GM21737 (cell line): ENCODE measurements around the gene HAP1.
"Not testable (repeated sequence)": the region's sequence is repeated elsewhere in the genome, so short reads cannot be mapped to it uniquely, and the experiment has no call there.

Source experiments
- ATAC-seq: cut with Tn5 transposase; IDR thresholded peaks from one replicate; pipeline ENCODE4 v1.9.1; 2021; ENCODE audit warnings: mild to moderate bottlenecking, moderate library complexity; ENCODE audit not compliant: unreplicated experiment

Gene HAP1

DNA sequence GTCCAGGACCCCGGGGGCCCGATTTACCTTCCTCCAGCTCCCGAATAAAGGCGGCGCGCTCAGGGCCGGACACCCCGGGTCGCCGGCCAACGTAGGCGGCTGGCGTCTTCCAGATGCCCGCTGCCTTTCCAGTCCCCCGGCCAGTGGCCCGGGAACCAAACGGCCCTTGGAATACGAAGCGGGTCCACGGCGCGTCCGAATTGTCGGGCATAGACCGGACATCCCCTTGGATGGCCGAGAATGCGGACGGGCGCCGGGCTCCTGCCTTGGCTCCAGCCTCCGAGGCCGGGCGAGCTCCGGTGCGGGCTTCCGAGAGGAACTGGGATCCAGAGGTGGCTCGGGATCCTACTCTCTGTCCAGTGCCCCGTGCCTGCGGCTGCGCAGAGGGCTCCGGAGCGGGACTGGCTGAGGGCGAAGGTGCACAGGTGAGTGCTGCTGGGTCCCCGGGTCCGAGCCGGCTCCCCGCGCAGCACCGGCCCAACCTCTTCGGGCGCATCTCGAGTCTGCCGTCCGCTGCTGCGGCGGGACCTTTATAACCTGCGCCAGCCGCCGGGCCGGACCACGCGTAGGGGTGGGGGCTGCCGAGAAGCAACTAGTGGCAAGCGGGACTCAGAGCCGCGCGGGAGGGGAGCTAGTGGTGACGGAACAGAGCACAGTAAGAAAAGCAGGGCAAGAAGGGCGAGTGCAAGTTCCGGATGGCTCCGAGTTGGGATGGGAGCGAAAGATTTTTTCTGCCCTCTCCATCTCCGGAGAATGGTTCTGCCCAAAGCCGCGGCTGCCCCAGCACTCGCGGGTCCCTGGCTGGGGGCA, at the start of gene HAP1:
Gene HAP1, minus strand, starts transcription at position 505 of the 810 bp plus-strand sequence. Its CDS starts 9 bp downstream, at position 496.
- ATAC-seq = no peak

DNA sequence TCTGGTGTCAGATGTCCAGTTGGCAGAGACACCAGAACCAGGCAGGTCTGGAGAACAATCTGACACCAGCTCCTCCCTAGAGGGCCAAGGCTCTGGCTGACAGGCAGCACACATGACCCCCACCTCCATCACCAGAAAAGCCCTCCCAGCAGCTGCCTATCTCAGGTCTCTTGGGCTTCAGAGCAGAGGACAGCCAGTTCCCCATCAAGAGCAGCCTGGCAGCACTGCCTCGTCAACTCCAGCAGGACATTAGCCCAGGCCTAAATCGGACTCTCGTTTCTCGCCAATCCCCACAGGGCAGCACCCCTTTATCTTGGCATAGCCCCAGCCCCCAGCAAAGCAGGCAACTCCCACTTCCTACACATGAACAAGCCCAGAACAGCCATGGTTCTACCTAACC, 47.7 kb upstream of the HAP1 start:
- ATAC-seq = no peak

DNA sequence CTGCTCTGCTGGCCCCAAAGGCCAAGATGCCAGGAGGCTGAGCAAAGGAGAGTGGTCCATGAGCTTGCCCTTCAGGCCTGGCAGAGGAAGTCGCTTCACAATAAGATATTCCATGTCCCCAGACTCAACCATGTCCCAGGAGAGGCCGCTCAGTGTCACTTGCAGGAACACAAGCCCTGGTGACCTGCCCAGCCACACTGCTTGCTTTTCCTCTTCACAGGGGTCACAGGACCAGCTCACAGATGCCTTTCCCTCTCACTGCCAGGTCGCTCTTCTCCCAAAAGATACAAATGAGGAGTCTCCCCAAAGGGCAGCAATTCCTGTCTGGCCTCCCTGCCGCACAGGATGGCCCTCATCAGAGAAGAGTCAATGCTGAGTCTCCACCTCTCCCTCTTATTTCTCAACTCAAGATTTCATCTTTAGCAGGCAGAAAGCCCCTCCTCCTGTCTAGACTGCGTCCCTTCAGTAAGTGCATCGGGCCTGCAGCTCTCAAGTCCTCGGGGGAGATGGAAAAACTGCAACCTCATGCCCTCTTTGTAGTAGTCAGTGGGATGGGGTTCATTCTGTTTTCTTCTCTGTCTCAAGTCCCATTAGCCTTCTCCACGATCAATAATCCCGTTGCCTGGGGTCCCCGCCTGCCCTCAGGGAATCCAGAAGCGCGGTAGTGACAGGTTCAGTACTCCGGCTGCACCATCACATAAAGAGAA, 47.1 kb upstream of the HAP1 start:
- ATAC-seq = no peak

GRCh38 chr17:41779954-41780353, 45.5 kb upstream of the HAP1 start:
- no peak for ATAC-seq

DNA sequence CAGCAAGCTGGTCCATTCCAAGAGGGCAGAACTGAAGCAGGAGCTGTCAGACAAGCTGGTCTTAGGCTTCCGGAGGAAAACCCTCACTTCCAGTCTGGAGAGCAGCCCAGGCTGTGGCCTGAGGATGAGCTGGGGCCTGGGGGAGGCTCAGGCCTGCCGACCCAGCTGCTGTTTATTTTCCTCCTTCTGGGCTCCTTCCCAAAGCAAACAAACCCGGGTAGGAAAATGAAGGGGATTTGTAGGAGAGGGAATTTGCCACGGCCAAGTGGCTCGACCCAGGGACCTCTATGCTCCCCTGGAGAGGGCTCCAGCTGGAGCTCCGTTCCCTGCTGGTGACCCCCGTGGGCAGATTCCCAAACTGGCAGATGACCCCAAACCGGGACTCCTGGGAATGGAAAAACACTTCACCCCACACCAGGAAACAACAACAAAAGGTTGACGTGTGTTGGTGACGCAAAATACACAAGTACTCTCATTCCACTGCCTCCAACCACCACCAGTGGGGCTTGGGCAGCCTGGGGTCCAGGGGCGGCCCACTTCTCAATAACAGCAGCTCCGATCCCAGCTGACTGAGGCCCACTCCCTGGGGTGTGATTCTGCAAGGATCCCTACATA, 43.2 kb upstream of the HAP1 start:
- no peak for ATAC-seq

DNA sequence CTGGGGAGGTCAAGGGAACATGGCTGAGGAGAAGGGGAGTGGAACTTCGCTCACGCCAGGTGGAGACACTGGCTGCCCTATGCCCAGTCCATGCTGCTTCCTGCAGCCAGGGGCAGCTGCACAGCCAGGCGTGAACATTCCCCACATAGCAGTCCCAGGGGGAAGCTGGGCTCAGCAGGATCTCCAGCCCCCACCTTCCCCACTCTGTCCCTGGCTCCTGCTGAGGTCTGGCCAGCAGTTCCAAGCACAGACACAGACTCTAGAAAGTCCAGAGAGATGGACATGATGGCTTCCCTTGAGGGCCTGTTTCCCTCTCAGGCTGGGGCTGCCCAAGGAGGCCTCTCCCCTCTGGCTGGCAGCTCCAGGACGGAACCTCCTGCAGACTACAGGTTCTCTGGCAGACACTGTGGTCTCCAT, 42.7 kb upstream of the HAP1 start:
- no peak for ATAC-seq

DNA sequence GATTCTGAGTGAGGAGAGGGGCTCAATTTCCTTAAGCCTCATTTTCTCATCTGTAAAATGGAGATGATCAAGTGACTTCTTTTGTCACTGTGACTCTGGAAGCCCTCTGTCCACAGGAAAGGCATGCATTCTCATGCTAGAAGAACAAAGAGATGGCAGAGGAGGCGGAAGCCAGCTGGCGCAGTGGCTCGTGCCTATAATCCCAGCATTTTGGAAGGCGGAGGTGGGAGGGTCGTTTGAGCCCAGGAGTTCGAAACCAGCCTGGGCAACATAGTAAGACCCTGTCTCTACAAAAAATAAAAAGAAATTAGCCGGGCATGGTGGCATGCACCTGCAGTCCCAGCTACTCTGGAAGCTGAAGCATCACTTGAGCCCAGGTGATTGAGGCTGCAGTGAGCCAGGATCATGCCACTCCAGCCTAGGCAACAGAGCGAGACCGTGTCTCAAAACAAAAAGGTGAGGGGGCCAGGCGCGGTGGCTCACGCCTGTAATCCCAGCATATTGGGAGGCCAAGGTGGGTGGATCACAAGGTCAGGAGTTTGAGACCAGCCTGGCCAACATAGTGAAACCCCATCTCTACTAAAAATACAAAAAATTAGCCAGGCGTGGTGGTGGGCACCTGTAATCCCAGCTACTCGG, 41.9 kb upstream of the HAP1 start:
- not testable (repeated sequence) for ATAC-seq

DNA sequence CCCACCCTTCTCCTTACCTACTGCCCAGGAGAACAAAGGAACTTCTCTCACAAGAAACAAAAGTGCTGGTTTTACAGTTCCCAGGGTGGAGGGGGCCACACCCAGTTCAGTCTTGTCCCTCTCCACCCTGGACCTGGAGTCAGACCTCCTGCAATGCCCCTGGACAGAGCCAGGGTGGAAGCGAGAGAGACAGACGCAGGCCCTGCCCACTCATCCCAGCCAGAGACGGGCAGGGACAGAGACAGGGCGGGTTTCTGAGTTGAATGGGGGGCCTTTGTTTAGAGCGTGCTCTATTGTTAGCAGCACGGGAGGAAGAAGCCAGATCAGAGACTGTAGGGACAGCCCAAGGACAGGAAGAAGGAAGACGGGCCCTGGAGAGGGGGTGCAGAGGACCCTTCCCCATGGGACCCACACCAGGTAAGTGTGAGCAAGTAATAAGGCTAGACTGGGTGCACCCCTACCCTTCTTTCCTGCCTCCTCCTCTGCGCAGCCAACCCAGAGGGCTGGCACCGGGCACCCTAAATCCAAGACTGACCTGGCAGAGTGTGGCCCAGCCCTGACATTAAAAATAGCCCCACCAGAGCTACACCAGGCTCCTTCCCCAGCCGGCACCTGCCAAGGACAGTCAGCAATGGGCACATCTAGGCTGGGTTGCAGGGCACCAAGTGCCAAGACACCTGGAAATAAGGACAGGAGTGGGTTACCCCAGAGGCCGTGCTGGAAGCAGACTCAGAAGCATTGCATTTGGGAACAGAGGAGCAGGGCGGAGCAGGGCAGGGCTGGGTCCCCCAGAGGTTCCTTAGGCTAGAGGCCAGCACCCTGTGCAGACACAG, 41.2 kb upstream of the HAP1 start:
- ATAC-seq = no peak

DNA sequence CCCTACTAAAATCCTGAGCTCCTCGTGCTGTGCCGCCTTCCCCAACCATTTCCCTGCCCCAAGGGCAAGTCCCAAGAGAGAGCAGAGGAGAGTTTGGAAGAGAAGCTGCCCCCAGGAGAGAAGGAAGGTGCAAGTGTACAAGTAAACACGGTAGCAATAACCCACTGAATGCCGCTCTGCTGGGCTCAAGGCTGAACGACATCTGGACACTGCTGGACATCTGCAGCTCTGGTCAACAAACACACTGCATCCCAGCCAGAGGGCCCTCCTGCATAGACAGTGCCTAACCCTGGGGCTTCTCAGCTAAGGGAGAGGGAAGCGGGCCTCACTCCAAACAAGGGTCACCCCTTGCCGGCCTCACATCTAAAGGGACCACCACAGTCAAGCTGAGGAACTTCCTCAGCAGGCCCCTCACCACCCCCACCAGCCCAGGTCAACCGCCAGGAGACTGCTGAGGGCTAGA, 39.3 kb upstream of the HAP1 start:
- ATAC-seq = no peak

DNA sequence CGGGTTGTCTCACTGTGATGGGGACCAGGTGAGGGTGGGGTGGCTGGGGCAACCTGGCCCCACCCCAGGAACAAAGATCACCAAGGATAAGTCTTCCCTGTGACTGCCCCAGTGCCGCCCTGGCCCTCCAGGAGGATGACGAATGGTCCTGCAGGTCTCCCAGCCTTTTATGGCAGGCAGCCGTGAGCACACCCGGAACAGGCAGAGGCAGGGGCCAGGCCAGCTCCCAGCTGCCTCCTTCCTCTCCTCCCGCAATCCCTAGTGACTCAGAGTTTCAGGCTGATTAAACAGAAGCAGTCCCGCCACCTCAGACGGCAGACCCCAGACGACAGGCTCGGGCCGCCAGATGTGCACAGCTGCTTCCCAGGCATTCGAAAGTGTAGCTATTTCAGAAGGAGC, 38.7 kb upstream of the HAP1 start:
- no peak for ATAC-seq

GRCh38 chr17:41772586-41773189, 38.2 kb upstream of the HAP1 start:
- ATAC-seq = no peak

DNA sequence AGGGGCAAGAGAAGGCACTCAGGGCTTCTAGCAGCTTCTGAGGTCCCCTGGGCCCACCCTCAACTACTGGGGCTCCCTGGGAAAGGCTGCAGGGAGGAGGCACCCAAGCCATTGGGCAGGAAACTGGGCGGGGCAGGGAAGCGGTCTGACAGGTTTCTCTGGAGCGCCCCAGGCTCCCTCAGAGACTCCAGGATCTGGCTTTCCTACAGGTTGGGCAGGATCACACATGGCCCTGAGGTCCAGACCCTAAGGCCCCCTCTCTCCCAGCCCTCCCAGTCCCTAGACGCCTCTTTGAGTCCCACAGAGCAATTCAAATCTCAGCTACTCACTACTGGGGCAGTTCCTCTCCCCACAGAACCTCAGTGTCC, 37.8 kb upstream of the HAP1 start:
- ATAC-seq = no peak

GRCh38 chr17:41771389-41772206, 37.2 kb upstream of the HAP1 start:
- ATAC-seq = no peak

- ATAC-seq = no peak
These were observed 35.5 kb upstream of the HAP1 start for GRCh38 chr17:41769985-41770384.

GRCh38 chr17:41769346-41769862, 35.0 kb upstream of the HAP1 start:
- ATAC-seq = no peak

- ATAC-seq = no peak
These were observed 34.3 kb upstream of the HAP1 start for GRCh38 chr17:41768682-41769288.

DNA sequence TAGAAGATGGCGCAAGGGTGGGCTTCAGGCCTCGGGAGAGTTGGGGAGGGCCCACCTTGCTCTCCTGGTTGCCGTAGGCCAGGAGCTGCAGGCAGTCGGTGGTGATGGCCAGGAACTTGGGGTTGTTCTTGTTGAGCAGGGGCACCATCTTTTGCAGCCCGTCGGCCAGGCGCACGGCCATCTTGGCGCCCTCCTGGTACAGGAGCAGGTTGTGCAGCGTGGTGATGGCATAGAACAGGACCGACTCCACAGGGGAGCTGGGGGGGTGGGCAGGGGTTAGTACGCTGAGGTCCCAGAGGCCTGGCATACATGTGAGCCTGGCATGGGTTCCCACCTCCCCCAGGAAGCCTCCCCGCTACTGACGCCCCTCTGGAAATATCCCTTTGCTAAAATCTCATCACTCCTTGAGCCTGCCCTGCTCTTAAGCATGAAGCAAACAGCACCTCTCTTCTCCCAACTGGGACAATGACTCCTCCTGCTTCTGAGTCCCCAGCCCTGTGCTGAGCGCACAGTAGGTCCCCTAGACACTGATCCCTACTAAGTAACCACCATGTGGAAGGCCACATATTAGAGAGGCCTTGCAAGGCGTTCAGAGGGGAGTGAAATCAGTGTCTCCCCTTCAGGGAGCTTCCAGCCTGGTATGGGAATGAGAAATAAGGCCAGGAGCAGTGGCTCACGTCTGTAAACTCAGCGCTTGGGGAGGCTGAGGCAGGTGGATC, 33.0 kb upstream of the HAP1 start:
- ATAC-seq = no peak

- ATAC-seq = no peak
These were observed 31.7 kb upstream of the HAP1 start for GRCh38 chr17:41766135-41766534.
